HepG2 (cell line): ENCODE measurements around the gene OTOGL.

Source experiments
- BRCA1 ChIP-seq: sonication (generic); formaldehyde crosslinking; IDR thresholded peaks from 2 replicates; pipeline ENCODE4 v1.4.0; 2020; ENCODE audit warnings: missing genetic modification reagents
- ELF1 ChIP-seq: sonication (generic); formaldehyde crosslinking; IDR thresholded peaks from 2 replicates; pipeline ENCODE4 v1.4.0; 2020; ENCODE audit warnings: missing genetic modification reagents
- FOXK1 ChIP-seq: sonication (generic); formaldehyde crosslinking; IDR thresholded peaks from 2 replicates; pipeline ENCODE4 v1.4.0; 2020; ENCODE audit warnings: low read depth, missing genetic modification reagents, borderline replicate concordance
- JDP2 ChIP-seq: sonication (generic); formaldehyde crosslinking; IDR thresholded peaks from 2 replicates; pipeline ENCODE4 v1.8.1; 2022; ENCODE audit warnings: missing genetic modification reagents, borderline replicate concordance
- ZBTB7A ChIP-seq: sonication (generic); formaldehyde crosslinking; IDR thresholded peaks from 2 replicates; pipeline ENCODE4 v1.8.0; 2022; ENCODE audit warnings: mild to moderate bottlenecking, missing genetic modification reagents
- ZNF768 ChIP-seq: sonication (generic); formaldehyde crosslinking; IDR thresholded peaks from 2 replicates; pipeline ENCODE4 v1.4.0; 2020; ENCODE audit warnings: missing genetic modification reagents

GRCh38 chr12:80064951-80065350, 34.4 kb upstream of the OTOGL start:
- no peak for TF ChIP-seq ELF1 (CRISPR knock-in tag)
- no peak for TF ChIP-seq ZNF768
- no peak for TF ChIP-seq ZBTB7A (CRISPR knock-in tag)
- TF ChIP-seq BRCA1 (CRISPR knock-in tag) = no peak
- TF ChIP-seq JDP2 (CRISPR knock-in tag) = no peak
- TF ChIP-seq FOXK1 (CRISPR knock-in tag) = no peak
